ENCODE data around the gene PPARGC1A.

PPARGC1A gene

DNA sequence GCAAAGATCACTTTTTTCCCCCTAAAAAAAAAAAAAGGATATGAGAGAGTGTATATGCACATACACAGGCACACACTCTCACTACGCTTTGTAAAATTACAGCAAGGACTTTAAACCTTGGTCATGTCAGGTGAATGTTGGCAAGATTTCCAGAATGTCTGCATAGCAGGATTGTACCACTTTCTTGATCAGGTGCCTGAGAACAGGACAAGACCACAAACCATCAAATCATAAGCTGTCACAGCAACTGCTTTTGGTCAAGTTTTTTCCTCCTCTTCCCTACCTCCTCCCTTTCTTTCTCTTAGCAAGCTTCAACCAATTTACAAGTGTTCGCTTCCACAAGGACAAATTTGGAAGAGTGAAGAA is 15.3 kb downstream of the PPARGC1A start:
- Histone ChIP-seq H3K9me2 (replicated peaks; ENCODE audit: control insufficient read depth, low read length) (no peaks in the 10 kb centered on the region), H3K9me3 (ENCODE audit: control insufficient read depth, insufficient read depth, low read length) (no peaks in the 10 kb centered on the region), H3K79me2 (ENCODE audit: control insufficient read depth, low read length) (no peaks in the 10 kb centered on the region), H3K36me3 (ENCODE audit: control insufficient read depth, low read length) (no peaks in the 10 kb centered on the region), H3K27me3 (ENCODE audit: control insufficient read depth, low read length) (no peaks in the 10 kb centered on the region), H3K4me1 (ENCODE audit: control insufficient read depth, low read length) (no peaks in the 10 kb centered on the region), H3K4me2 (ENCODE audit: low read length) (no peak overlapping the region), H3K27ac (ENCODE audit: low read depth, low read length) (no peak overlapping the region), H3F3A (ENCODE audit: control insufficient read depth, insufficient read depth) (no peaks in the 10 kb centered on the region), H4K20me1 (ENCODE audit: control insufficient read depth, insufficient read depth, low read depth, low read length) (no peaks in the 10 kb centered on the region), H3K4me3 (ENCODE audit: low read length) (no peak overlapping the region)
- TF ChIP-seq EZH2phosphoT487 (IDR thresholded peaks at IDR 0.05; ENCODE audit: borderline replicate concordance, low read length), result no peak
- TF ChIP-seq, protein P1, sequence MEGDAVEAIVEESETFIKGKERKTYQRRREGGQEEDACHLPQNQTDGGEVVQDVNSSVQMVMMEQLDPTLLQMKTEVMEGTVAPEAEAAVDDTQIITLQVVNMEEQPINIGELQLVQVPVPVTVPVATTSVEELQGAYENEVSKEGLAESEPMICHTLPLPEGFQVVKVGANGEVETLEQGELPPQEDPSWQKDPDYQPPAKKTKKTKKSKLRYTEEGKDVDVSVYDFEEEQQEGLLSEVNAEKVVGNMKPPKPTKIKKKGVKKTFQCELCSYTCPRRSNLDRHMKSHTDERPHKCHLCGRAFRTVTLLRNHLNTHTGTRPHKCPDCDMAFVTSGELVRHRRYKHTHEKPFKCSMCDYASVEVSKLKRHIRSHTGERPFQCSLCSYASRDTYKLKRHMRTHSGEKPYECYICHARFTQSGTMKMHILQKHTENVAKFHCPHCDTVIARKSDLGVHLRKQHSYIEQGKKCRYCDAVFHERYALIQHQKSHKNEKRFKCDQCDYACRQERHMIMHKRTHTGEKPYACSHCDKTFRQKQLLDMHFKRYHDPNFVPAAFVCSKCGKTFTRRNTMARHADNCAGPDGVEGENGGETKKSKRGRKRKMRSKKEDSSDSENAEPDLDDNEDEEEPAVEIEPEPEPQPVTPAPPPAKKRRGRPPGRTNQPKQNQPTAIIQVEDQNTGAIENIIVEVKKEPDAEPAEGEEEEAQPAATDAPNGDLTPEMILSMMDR (IDR thresholded peaks at IDR 0.05; ENCODE audit: low read depth, low read length, poor library complexity, severe bottlenecking), result no peak

DNA sequence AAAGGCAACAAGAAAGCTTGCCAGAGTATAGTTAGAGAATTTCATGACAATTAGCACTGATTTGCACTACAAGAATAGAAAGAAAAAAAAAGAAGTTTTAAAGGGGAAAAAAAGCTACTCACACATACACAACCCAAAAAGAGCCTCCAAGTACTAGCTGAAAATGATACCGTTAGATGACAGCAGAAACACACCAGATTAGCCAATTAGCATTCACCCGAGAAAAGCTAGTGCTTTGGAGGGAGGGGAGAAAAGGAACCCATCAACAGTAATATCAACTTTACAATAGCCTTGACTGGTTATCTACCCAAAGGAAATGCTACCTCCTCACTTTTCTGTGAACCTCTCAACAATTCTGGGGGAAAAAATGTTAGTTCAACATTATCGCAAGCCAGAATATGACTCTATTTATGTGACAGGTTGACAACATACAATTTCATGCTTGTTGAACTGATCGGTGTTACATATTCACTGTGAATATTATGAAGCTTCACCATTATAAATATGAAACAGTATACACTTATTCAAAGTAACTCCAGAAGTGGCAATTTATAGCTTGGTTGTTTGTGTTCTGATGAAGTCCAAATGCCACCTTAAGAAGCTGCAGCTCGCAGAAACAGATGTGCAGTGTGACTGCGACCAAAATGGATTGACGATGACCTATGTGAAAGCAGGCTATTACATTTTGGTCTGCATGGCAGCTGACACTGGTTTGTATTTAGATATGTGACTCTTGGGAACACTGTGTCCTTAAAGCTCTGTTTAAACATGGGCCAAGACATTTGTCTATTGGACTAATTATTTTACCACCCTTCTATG is 15.9 kb downstream of the PPARGC1A start:
- no peaks in the 10 kb centered on the region for H3K36me3 ChIP-seq (ENCODE audit: control insufficient read depth, low read length)
- TF ChIP-seq, protein P1 (IDR thresholded peaks at IDR 0.05; ENCODE audit: low read depth, low read length, poor library complexity, severe bottlenecking), result no peak
- H3K9me3 ChIP-seq (ENCODE audit: control insufficient read depth, insufficient read depth, low read length), result no peaks in the 10 kb centered on the region
- no peaks in the 10 kb centered on the region for H3F3A ChIP-seq (ENCODE audit: control insufficient read depth, insufficient read depth)
- H3K79me2 ChIP-seq (ENCODE audit: control insufficient read depth, low read length), result no peaks in the 10 kb centered on the region
- no peaks in the 10 kb centered on the region for H4K20me1 ChIP-seq (ENCODE audit: control insufficient read depth, insufficient read depth, low read depth, low read length)
- H3K9me2 ChIP-seq (replicated peaks; ENCODE audit: control insufficient read depth, low read length), result no peaks in the 10 kb centered on the region
- no peak overlapping the region for H3K4me3 ChIP-seq (ENCODE audit: low read length)
- H3K27ac ChIP-seq (ENCODE audit: low read depth, low read length), result no peak overlapping the region
- no peaks in the 10 kb centered on the region for H3K4me1 ChIP-seq (ENCODE audit: control insufficient read depth, low read length)
- H3K27me3 ChIP-seq (ENCODE audit: control insufficient read depth, low read length), result no peaks in the 10 kb centered on the region
- no peak overlapping the region for H3K4me2 ChIP-seq (ENCODE audit: low read length)

DNA sequence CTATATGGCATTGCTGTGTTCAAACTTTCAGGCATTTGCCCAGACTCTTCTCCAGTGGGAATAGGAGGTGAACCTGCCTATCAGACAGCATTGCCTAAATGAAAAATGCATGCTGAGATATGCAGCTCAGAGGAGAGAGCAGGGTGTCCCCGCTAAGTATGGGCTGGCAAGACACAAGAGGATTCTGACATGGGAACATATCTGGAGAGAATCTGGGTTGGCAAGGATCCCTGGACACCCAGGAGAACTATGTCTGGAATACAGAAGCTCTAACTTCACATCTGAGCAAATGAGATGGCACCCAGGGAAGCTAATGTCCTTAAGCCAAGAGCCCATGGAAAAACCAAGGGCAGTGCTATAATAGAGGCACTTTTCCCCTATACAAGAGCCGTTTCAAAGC is 18.4 kb downstream of the PPARGC1A start:
- H3K4me3 ChIP-seq (ENCODE audit: low read length), result no peak overlapping the region
- H3K79me2 ChIP-seq (ENCODE audit: control insufficient read depth, low read length), result no peaks in the 10 kb centered on the region
- H3K27me3 ChIP-seq (ENCODE audit: control insufficient read depth, low read length), result no peaks in the 10 kb centered on the region
- H4K20me1 ChIP-seq (ENCODE audit: control insufficient read depth, insufficient read depth, low read depth, low read length), result no peaks in the 10 kb centered on the region
- H3K9me3 ChIP-seq (ENCODE audit: control insufficient read depth, insufficient read depth, low read length), result no peaks in the 10 kb centered on the region
- no peaks in the 10 kb centered on the region for H3K9me2 ChIP-seq (replicated peaks; ENCODE audit: control insufficient read depth, low read length)
- no peak overlapping the region for H3K27ac ChIP-seq (ENCODE audit: low read depth, low read length)
- H3F3A ChIP-seq (ENCODE audit: control insufficient read depth, insufficient read depth), result no peaks in the 10 kb centered on the region
- no peaks in the 10 kb centered on the region for H3K4me1 ChIP-seq (ENCODE audit: control insufficient read depth, low read length)
- H3K4me2 ChIP-seq (ENCODE audit: low read length), result no peak overlapping the region
- no peaks in the 10 kb centered on the region for H3K36me3 ChIP-seq (ENCODE audit: control insufficient read depth, low read length)
- no peak for TF ChIP-seq EZH2phosphoT487 (IDR thresholded peaks at IDR 0.05; ENCODE audit: borderline replicate concordance, low read length)
- TF ChIP-seq, protein P1 (IDR thresholded peaks at IDR 0.05; ENCODE audit: low read depth, low read length, poor library complexity, severe bottlenecking), result no peak

Measured in DOHH2 (cell line).